Erythroblast (primary cell): ENCODE data around the gene ACBD7.

Experiments used
- GATA1 ChIP-seq: IDR thresholded peaks from 2 replicates; pipeline ENCODE4 v1.6.1; 2011; ENCODE audit warnings: low read depth, mild to moderate bottlenecking, control low read depth, low read length, moderate library complexity
- POLR2A ChIP-seq: IDR thresholded peaks from 2 replicates; pipeline ENCODE4 v1.6.1; 2011; ENCODE audit warnings: mild to moderate bottlenecking, low read length

- no peak for TF ChIP-seq POLR2A
- TF ChIP-seq GATA1, result no peak
These were observed 2.8 kb upstream of the ACBD7 start for GRCh38 chr10:15091418-15091817.
